Measurements from ENCODE around the gene UBE2L5. TPM values are rescaled to one million over a fixed set of nuclear protein-coding genes. Genes with fewer than 3 reads are reported as not detected.

Gene UBE2L5
- total and polyA plus RNA-seq, 2 of the 13 experiments (the other 11 are each of a cell fraction or from before 2014, with no cell fraction given), result 0.13 TPM; not detected in 1

GRCh38 chr13:30408319-30409101, 13.8 kb upstream of the UBE2L5 start (continued):
- TF ChIP-seq RFX5 (IDR thresholded peaks at IDR 0.05; ENCODE audit: low read depth, low read length) (no peak), ZSCAN31 (CRISPR knock-in tag; IDR thresholded peaks at IDR 0.05; ENCODE audit: low read depth) (0 out of 2 replicates have a peak, but pooled peaks have one; percentile 46), E2F2 (CRISPR knock-in tag; IDR thresholded peaks at IDR 0.05; ENCODE audit: borderline replicate concordance) (no peak), BCL3 (CRISPR knock-in tag; IDR thresholded peaks at IDR 0.05) (0 out of 2 replicates have a peak, but pooled peaks have one; percentile 43), ZNF276 (CRISPR knock-in tag; IDR thresholded peaks at IDR 0.05; ENCODE audit: low read depth) (peak; percentile 92), ZSCAN9 (CRISPR knock-in tag; IDR thresholded peaks at IDR 0.05; ENCODE audit: borderline replicate concordance) (no peak), RFXAP (CRISPR knock-in tag; IDR thresholded peaks at IDR 0.05; ENCODE audit: borderline replicate concordance) (peak; percentile 74; the same call in 1 of the 2 replicates), FOXC1 (CRISPR knock-in tag; IDR thresholded peaks at IDR 0.05; ENCODE audit: borderline replicate concordance) (0 out of 2 replicates have a peak, but pooled peaks have one; percentile 30), RNF2 (conservative IDR thresholded peaks at IDR 0.05; ENCODE audit: low read depth) (peak; percentile 57; the same call in 1 of the 2 replicates), NR1H2 (CRISPR knock-in tag; IDR thresholded peaks at IDR 0.05; ENCODE audit: borderline replicate concordance, low read depth) (no peak), ZNF703 (CRISPR knock-in tag; IDR thresholded peaks at IDR 0.05; ENCODE audit: borderline replicate concordance) (peak; percentile 64; the same call in 1 of the 2 replicates), ZNF235 (CRISPR knock-in tag; IDR thresholded peaks at IDR 0.05; ENCODE audit: borderline replicate concordance) (no peak), SNAI1 (CRISPR knock-in tag; IDR thresholded peaks at IDR 0.05; ENCODE audit: borderline replicate concordance) (no peak), E2F5 (CRISPR knock-in tag; conservative IDR thresholded peaks at IDR 0.05) (0 out of 2 replicates have a peak, but pooled peaks have one; percentile 54), TRAFD1 (CRISPR knock-in tag; IDR thresholded peaks at IDR 0.05; ENCODE audit: borderline replicate concordance) (no peak), GPN1 (CRISPR knock-in tag; IDR thresholded peaks at IDR 0.05; ENCODE audit: borderline replicate concordance) (no peak), SATB2 (CRISPR knock-in tag; IDR thresholded peaks at IDR 0.05) (peak; percentile 86; the same call in 1 of the 2 replicates), CHCHD3 (CRISPR knock-in tag; IDR thresholded peaks at IDR 0.05) (no peak), KDM5B (CRISPR knock-in tag; IDR thresholded peaks at IDR 0.05; ENCODE audit: borderline replicate concordance) (peak; percentile 89; the same call in 1 of the 2 replicates), IKZF5 (CRISPR knock-in tag; IDR thresholded peaks at IDR 0.05) (peak; percentile 45; the same call in 1 of the 2 replicates)

All from HepG2 (cell line).